GM21367 (cell line): ENCODE results near the gene FUNDC2.

Experiments
- ATAC-seq: cut with Tn5 transposase; IDR thresholded peaks from one replicate; pipeline ENCODE4 v1.9.1; 2021; ENCODE audit not compliant: unreplicated experiment

The FUNDC2 gene

DNA sequence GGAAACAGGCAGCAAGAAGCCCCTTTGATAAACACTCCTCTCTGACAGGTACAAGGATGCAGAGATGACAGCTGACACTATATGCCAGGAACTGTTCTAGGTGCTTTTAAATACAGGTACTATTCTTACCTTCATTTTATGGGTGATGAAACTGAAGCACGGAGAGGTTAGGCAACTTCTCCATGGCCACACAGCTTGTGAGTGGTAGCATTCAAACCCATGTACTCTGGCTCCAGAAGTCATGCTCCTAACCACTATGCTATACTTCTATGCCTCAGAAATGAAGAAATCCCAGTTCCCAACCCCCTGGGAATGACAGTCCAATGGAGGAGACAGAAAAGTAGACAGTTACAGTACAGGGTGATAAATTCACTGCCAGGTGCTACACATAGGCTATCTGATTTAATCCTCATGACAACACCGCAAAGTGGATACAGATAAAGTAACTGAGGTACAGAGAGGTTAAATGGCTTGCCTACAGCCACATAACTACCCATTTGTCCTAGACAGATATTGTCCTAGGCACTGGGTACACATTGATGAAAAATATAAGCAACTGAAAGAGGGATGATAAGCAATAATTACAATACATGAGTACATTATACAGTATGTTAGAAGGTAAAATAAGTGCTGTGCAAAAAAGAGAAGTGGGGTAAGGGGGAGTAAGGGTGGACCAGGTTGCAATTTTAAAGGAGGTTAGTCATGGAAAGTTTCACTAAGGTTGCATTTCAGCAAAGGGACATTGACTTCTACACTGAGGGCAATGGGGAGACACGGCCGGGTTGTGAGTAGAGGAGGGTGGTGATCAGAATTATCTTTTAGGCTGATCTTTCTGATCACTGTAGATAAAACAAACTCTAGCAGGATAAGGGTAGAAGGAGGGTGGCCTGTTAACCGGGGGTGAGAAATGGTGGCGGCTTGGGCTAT is 2.5 kb upstream of the FUNDC2 start:
- no peak for ATAC-seq

DNA sequence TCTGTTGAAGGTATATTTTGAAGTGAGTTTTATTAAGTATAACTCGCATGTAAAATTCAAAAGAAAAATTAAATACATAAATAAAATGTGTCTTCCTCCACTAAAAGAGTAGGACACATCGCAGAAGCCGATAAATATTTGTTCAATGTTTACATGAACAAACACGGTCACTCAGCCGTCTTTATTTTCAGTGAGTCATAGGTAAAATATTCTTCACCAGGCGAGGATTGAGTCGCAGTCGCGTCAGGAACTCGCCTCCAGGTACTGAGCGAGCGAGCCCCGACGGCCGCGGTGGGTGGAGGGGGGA is 271 bp upstream of the FUNDC2 start:
- ATAC-seq = no peak

DNA sequence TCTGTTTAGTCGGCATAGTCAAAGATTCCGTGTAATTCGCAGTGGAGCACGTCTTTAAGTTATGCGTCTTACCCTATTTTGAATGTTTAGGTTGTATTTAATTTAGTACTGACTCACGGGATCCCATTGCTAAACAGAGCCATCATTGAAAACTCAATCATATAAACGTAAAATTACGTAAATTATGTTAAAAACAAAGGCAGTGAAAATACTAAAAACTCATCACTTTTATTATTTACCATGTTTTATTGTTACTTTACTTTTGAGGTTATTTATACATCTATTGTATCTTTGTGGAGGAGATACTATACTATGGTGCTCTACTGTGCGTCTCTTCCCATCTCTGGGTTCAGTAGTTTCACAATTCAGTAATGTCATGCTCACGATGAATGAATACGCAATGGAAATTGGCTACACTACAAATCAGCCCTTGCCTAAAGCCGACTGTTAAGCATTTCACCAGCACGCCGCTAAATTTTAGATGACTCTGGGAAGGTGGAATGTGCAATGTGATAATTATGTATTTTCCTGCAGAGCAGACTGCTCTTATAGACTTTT is 944 bp downstream of the FUNDC2 start:
- ATAC-seq = no peak

GRCh38 chrX:155028129-155028528 is 1.5 kb downstream of the FUNDC2 start:
- ATAC-seq = no peak

DNA sequence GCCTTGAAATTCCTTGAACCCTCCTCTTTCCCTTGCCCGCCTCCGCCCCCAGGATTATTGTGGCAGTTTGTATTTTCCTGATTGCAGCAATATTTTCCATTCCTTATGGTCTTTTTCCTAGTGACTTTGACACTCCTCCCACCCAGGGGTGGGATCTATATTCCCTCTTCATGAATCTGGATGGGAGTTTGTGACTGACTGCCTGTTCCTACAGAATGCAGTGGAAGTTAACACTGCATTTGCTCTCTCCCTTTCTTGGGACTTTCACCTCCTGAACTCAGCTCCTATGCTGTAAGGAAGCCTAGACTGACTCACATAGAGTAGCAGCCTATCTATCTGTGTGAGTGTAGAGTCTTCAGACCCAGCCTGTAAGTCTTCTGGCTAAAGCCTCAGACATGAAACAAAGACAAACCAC is 2.2 kb downstream of the FUNDC2 start:
- no peak for ATAC-seq

- no peak for ATAC-seq
Measured at GRCh38 chrX:155031657-155032056, 5.0 kb downstream of the FUNDC2 start.

DNA sequence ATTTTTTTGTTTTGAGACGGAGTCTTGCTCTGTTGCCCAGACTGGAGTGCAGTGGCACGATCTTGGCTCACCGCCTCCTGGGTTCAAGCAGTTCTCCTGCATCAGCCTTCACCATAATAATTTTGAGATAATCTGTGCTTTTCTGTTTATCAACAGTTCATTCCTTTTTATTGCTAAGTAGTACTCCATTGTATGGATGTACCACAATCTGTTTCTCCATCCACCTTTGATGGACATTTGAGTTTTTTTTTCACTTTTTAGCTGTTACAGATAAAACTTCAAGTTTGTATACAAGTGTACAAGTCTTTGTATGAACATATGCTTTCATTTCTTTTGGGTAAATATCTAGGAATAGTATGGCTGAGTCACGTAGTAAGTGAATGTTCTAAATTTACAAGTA is 9.0 kb downstream of the FUNDC2 start:
- ATAC-seq = no peak

GRCh38 chrX:155046129-155046810 is 19.6 kb downstream of the FUNDC2 start:
- ATAC-seq = no peak

DNA sequence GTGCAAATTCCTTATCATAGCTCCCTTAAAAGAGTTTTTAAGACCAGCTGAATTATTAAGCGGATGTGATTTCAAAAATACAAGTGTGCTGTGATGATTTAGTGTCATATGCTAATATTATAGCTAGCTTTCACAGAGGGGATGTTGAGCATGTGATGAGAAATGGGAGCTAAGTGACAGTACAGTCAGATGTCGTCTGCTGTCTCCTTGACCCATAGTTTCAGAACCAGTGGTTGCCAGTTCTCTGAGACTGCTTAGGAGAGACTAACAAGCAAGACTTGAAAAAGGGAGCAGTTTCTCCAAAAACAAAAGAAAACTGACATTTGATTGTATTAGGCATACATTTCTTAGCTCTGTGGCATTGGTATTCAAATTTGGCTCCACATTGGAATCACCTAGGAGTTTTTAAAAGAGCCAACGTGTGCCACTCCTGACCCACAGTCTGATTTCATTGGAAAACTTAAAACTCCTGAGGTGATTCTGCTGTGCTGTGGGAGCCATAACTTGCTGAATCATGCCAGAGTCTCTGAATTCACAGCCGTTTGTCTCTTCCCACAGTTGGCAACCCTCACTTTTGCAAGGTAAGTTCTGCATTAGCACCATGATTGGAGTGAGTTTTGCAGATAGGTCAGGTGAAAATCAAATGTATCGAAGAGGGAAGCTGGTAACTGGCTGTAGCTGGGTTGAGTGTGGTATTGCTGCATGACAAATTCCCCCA is 20.3 kb downstream of the FUNDC2 start:
- ATAC-seq = no peak

- no peak for ATAC-seq
Measured at GRCh38 chrX:155048977-155049619, 22.5 kb downstream of the FUNDC2 start.

GRCh38 chrX:155052738-155053498 is 26.3 kb downstream of the FUNDC2 start:
- no peak for ATAC-seq

DNA sequence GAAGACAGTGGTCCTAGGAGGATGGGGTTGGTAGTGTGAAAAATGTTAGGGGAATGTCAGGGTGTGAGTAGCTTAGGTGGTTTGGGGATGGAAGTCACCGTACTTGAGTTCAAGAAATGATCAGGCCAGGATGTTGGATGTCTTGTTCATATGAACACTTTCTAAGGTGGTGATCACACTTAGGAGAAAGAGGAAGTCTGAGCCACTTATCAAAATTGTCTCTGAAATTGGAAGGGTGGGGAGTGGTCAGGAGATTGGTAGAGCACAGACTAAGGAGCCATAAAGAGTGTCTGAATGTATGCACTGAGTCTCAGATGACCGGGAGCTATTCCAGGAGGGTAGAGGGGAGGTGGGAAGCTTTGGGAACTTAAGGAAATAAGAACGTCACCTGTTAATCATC is 27.0 kb downstream of the FUNDC2 start:
- no peak for ATAC-seq

DNA sequence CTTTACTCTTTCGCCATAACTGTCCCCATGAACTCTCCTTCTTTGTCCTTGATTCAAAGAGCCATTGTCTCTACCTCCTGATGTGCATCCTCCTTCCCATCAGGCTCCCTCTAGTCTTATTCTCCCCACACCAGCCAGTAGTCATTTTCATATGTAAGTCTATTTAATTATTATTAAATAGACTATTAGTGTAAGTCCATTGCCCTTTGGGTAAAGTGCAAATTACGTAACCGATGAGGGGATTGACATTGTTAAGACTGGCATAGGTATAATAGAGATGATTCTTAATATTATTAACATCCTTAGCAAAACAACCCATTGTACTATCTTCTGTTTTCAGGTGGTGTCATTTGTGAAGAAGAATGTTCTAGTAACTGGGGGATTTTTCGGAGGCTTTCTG is 27.6 kb downstream of the FUNDC2 start:
- no peak for ATAC-seq

DNA sequence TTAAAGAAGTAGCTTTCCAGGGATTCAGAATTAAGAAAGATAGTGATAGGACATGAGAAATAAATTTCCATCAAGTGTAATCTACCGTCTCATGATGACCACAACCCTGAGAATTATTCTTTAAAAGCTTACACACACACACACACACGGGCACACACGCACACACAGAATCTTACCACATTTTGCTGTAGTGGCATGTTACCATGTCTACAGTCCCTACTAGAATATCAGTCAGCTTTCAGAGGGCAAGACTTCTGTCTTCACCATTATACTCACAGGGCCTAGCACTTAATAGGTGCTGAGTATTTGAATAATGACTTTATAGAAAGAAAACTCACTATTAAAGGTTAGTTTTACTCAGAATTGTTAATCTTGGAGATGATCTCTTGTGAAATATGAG is 28.9 kb downstream of the FUNDC2 start:
- no peak for ATAC-seq

- no peak for ATAC-seq
Measured at GRCh38 chrX:155056471-155056870, 29.8 kb downstream of the FUNDC2 start.

GRCh38 chrX:155056877-155057792 is 30.5 kb downstream of the FUNDC2 start:
- no peak for ATAC-seq

- ATAC-seq = no peak
Measured at GRCh38 chrX:155061760-155062159, 35.1 kb downstream of the FUNDC2 start.

DNA sequence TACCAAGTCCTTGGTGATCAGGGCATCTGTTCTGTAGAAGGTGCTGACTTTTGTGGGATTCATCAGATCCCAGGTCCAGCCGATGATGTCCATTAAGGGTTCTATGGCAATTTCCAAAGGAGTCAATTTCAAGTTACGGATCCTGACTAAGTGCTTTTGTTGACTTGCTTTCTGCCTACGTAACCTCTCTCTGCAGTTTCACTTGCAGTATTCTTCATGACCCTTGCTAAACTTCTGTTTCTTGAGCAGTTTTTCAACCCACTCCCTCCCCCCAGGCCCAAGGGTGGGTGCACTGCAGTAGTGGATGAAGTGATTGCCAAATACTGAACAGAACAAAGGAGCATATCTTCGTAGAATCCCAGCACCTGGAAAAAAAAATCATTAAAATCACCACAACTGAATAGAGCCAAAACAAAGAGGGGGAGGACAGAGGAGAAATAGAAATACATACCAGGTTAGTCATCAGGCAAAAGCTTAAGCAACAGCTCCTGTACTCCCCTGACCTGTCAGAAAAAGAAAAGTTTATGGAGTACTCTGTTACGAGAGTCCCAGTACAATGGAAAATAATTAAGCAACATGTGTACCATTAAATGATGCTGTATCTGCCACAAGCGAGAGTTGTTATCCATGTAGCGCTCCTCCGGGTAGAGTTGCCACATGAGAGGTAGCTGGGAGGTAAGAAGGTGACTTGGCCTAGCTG is 38.5 kb downstream of the FUNDC2 start:
- ATAC-seq = no peak

GRCh38 chrX:155068165-155068564 is 41.5 kb downstream of the FUNDC2 start:
- no peak for ATAC-seq
